Measurements from ENCODE around the gene MMAB. TPM values are rescaled to one million over a fixed set of nuclear protein-coding genes. Genes with fewer than 3 reads are reported as not detected.
A peak's percentile ranks its signal among the peaks of the same experiment; 100 is the strongest.

The MMAB gene
- total RNA-seq, 1 experiment from 2014 or later = 22.2 TPM

GRCh38 chr12:109596418-109597244 is 23.3 kb upstream of the MMAB start:
- H3K4me3 ChIP-seq = no peak overlapping the region
- no peaks in the 10 kb centered on the region for H3K27me3 ChIP-seq
- H3K4me1 ChIP-seq = peaks cover 7% of the 10 kb centered on the region

DNA sequence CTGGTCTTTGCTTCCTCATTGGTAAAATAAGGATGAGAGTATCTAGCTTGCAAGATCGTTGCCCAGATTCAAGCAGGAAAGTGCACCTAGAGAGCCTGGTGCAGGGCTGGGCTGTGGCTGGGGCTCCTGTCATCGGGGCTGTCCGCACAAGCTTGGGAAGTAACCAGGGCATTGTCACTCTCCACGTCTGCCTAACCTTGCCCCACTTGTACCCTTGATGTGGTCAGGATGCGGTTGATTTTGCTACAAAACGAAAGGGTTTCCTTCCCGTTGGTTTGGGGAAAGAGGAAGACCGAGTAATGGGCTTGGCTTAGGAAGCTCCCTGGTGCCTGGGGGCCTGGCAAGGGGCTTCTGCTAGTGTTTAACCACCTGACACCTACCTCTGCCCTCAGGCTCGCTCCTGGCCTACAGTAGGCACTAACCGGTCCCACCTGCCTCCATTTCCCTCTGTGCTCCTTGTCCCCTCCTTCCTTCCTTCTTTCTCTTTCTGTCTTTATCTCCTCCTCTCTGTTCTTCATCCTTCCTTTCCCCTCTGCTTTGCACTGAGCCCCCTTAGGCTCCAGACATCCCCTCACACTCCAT is 22.1 kb upstream of the MMAB start:
- H3K36me3 ChIP-seq = no peaks in the 10 kb centered on the region
- DNase-seq = no peak
- no peak overlapping the region for H3K4me3 ChIP-seq
- H3K27ac ChIP-seq = no peak overlapping the region
- no peaks in the 10 kb centered on the region for H3K27me3 ChIP-seq
- H3K4me1 ChIP-seq = peaks cover 16% of the 10 kb centered on the region
- H3K9me3 ChIP-seq (replicated peaks) = no peaks in the 10 kb centered on the region

More at GRCh38 chr12:109596418-109597244, 23.3 kb upstream of the MMAB start:
- Histone ChIP-seq H3K36me3 (no peaks in the 10 kb centered on the region), H3K9me3 (replicated peaks) (no peaks in the 10 kb centered on the region), H3K27ac (no peak overlapping the region)
- peak in 1 of 2 experiments; percentile 36 for DNase-seq

- Histone ChIP-seq H3K4me1 (peaks cover 18% of the 10 kb centered on the region), H3K36me3 (no peaks in the 10 kb centered on the region), H3K27me3 (no peaks in the 10 kb centered on the region), H3K9me3 (replicated peaks) (no peaks in the 10 kb centered on the region), H3K27ac (no peak overlapping the region), H3K4me3 (no peak overlapping the region)
- DNase-seq = no peak
These were observed 21.4 kb upstream of the MMAB start for GRCh38 chr12:109594556-109595317.

DNA sequence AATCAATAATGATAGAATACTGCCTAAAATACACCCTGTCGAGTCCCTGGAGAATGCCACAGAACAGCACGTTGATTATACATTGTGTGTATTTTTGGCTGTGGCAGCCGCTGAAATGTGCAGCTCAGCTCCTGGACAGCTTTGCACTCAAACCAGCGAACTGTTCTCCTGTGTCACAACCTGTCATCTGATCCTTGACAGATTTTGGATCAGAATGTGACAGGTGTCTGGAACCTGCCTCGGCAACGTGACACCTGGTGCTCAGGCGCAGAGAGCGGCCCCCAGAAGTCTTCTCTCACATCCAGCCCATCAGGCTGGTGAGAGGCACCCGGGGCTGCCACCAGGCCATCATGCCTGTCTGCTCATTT is 19.6 kb upstream of the MMAB start:
- peaks cover 15% of the 10 kb centered on the region for H3K4me1 ChIP-seq
- H3K4me3 ChIP-seq = no peak overlapping the region
- H3K27ac ChIP-seq = no peak overlapping the region
- peak in 1 of 2 experiments; percentile 34 for DNase-seq
- H3K36me3 ChIP-seq = no peaks in the 10 kb centered on the region
- no peaks in the 10 kb centered on the region for H3K9me3 ChIP-seq (replicated peaks)
- no peaks in the 10 kb centered on the region for H3K27me3 ChIP-seq

DNA sequence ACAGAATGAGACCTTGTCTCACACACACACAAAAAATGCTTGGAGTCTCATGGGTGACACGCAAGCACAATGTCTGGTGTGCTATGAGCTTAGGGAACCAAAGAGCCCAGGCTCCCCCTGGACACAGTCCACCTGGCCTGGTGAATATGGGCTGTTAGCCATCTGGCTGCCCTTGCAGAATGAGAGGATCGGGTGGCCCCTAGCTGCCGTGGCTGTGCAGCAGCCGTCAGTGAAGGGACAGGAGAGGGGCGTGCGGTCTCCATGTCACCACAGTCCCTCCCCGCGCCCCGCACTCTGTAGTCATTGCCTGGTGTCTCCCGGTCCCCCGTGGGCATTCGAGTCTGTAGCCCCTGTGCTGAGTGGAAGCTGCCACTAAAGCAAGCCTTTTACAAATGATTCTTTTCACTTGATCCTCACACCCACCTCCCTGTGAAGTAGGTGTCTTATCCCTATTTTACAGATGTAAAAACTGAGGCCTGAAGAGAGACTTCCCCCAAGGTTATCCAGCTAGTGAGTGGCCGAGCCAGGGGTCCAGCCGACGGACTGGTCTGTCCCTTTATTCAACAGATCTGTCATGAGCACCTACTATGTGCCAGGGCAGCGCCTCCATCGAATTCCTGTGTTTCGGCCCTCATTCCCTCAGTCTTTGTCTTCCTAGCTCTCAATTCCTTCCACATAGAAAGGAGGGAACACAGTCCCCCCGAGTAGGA is 19.0 kb upstream of the MMAB start:
- Histone ChIP-seq H3K27me3 (no peaks in the 10 kb centered on the region), H3K4me1 (peaks cover 14% of the 10 kb centered on the region), H3K9me3 (replicated peaks) (no peaks in the 10 kb centered on the region), H3K27ac (no peak overlapping the region), H3K36me3 (no peaks in the 10 kb centered on the region; the same call in 1 of the 2 replicates), H3K4me3 (no peak overlapping the region)
- no peak for DNase-seq

- Histone ChIP-seq H3K9me3 (replicated peaks) (no peaks in the 10 kb centered on the region), H3K36me3 (no peaks in the 10 kb centered on the region; the same call in 1 of the 2 replicates), H3K27me3 (no peaks in the 10 kb centered on the region), H3K4me1 (peaks cover 10% of the 10 kb centered on the region), H3K27ac (peak overlapping the region; percentile 38), H3K4me3 (no peak overlapping the region)
- peak; percentile 71 to 75 for DNase-seq
These were observed 17.7 kb upstream of the MMAB start for GRCh38 chr12:109591041-109591440.

GRCh38 chr12:109590566-109590965 is 17.3 kb upstream of the MMAB start:
- Histone ChIP-seq H3K4me1 (peaks cover 10% of the 10 kb centered on the region), H3K27ac (peak overlapping the region; percentile 38), H3K27me3 (no peaks in the 10 kb centered on the region), H3K4me3 (no peak overlapping the region), H3K36me3 (no peaks in the 10 kb centered on the region; the same call in 1 of the 2 replicates), H3K9me3 (replicated peaks) (no peaks in the 10 kb centered on the region)
- DNase-seq = no peak

- Histone ChIP-seq H3K4me3 (no peak overlapping the region), H3K4me1 (peaks cover 10% of the 10 kb centered on the region), H3K27me3 (no peaks in the 10 kb centered on the region), H3K9me3 (replicated peaks) (no peaks in the 10 kb centered on the region), H3K36me3 (no peaks in the 10 kb centered on the region; the same call in 1 of the 2 replicates), H3K27ac (no peak overlapping the region)
- DNase-seq = no peak
These were observed 16.5 kb upstream of the MMAB start for GRCh38 chr12:109589691-109590245.

- Histone ChIP-seq H3K4me1 (peaks cover 10% of the 10 kb centered on the region), H3K4me3 (no peak overlapping the region)
- DNase-seq = no peak
These were observed 15.9 kb upstream of the MMAB start for GRCh38 chr12:109589240-109589590.

GRCh38 chr12:109588461-109589239 is 15.3 kb upstream of the MMAB start:
- Histone ChIP-seq H3K36me3 (peaks cover 1% of the 10 kb centered on the region), H3K4me3 (no peak overlapping the region), H3K27me3 (no peaks in the 10 kb centered on the region), H3K27ac (no peak overlapping the region), H3K4me1 (peaks cover 10% of the 10 kb centered on the region), H3K9me3 (replicated peaks) (no peaks in the 10 kb centered on the region)
- DNase-seq = no peak

More at GRCh38 chr12:109589240-109589590, 15.9 kb upstream of the MMAB start:
- H3K27ac ChIP-seq = no peak overlapping the region
- no peaks in the 10 kb centered on the region for H3K9me3 ChIP-seq (replicated peaks)
- H3K36me3 ChIP-seq = no peaks in the 10 kb centered on the region; the same call in 1 of the 2 replicates
- H3K27me3 ChIP-seq = no peaks in the 10 kb centered on the region

- Histone ChIP-seq H3K4me3 (no peak overlapping the region), H3K36me3 (peaks cover 5% of the 10 kb centered on the region), H3K9me3 (replicated peaks) (no peaks in the 10 kb centered on the region), H3K4me1 (peaks cover 10% of the 10 kb centered on the region), H3K27me3 (no peaks in the 10 kb centered on the region), H3K27ac (no peak overlapping the region)
- no peak for DNase-seq
These were observed 14.6 kb upstream of the MMAB start for GRCh38 chr12:109587921-109588320.

DNA sequence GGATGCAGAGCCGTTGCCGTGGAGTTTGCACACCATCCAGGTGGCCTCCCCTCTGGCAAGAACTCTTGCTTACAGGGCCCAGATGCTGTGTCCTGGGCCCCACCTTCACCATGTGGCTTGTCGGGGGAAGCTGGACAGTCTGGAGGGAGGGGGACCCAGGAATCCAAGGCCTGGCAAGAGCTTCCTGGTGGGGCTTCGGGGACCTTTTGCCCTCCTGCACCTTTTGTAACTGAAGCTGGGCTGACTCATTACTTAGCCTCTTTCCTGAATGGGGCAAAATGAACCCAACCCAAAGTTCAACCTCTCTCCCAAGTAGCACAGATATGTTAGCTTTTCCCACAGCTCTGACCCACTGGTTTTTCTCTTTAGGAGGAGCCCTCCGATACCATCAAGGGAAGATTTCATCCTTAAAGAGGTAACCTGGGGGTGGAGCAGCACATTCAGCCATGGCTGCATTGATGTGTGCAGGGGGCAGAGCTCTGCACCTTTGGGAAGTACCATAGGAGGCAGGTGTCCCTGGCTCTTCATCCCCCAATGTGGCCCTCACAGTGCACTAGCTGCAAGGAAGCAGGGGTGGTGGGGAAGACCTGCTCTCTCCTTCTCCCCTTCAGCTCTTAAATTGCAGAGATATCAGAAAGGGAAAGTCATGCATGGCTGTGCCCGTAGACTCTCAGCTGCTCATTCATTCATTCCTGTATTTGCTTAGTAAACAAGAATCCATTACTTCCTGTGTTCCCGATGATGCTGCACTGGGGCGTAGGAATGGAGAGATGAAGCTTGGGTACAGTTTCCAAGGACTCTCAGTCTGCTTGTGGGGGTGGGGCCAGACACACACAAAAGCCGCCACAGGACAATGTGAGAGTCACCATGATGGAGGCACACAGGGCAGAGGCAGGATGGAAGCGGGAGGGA is 13.3 kb upstream of the MMAB start:
- H3K27me3 ChIP-seq = no peaks in the 10 kb centered on the region
- no peak overlapping the region for H3K4me3 ChIP-seq
- no peak overlapping the region for H3K27ac ChIP-seq
- peaks cover 7% of the 10 kb centered on the region for H3K36me3 ChIP-seq
- no peak for DNase-seq
- H3K9me3 ChIP-seq (replicated peaks) = no peaks in the 10 kb centered on the region
- H3K4me1 ChIP-seq = peaks cover 10% of the 10 kb centered on the region

- Histone ChIP-seq H3K4me3 (no peak overlapping the region), H3K27ac (no peak overlapping the region), H3K36me3 (peaks cover 12% of the 10 kb centered on the region), H3K4me1 (no peaks in the 10 kb centered on the region), H3K27me3 (no peaks in the 10 kb centered on the region), H3K9me3 (replicated peaks) (no peaks in the 10 kb centered on the region)
- no peak for DNase-seq
These were observed 10.4 kb upstream of the MMAB start for GRCh38 chr12:109583733-109584132.

All from SJCRH30 (cell line).